ENCODE measurements around the gene IP6K1.
"Not testable (repeated sequence)": the region's sequence is repeated elsewhere in the genome, so short reads cannot be mapped to it uniquely, and the experiment has no call there.

IP6K1 gene

DNA sequence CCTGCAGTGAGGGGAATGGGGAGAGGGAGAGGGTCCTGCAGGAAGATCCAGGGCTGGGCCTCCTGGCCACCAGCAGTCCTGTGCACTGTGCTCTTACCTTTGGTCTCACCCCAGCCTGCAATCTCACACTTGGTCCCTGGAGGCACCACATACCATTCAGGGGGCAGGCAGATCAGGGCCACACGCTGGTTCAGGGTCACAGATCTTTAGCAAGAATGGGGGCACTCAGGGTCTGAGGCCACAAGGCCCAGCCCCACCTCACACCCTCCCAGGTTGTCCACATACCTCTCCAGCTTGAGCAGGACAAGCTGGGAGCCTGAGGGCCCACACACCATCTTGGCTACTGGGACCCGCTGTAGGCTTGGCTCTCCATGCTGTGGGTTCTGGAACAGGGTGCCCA lies 101.9 kb downstream of the IP6K1 start:
- not testable (repeated sequence) for H3K4me1 ChIP-seq (ENCODE audit: insufficient read depth, low read length); H3K27me3 ChIP-seq (ENCODE audit: insufficient read depth, low read length); H3K4me3 ChIP-seq (ENCODE audit: low read length); H3K27ac ChIP-seq (ENCODE audit: low read depth, low read length); H3K9me3 ChIP-seq (ENCODE audit: insufficient read depth, low read depth, low read length); H3K9ac ChIP-seq (ENCODE audit: low read depth, low read length)
- H3K36me3 ChIP-seq (ENCODE audit: insufficient read depth, low read length), result peaks cover 50% of the 10 kb centered on the region
- 93% methylated on average over 2 of the region's 2 CpGs for WGBS

GRCh38 chr3:49683162-49683561 lies 103.2 kb downstream of the IP6K1 start:
- Histone ChIP-seq H3K9me3 (ENCODE audit: insufficient read depth, low read depth, low read length) (no peaks in the 10 kb centered on the region), H3K9ac (ENCODE audit: low read depth, low read length) (no peak overlapping the region), H3K27me3 (ENCODE audit: insufficient read depth, low read length) (no peaks in the 10 kb centered on the region), H3K36me3 (ENCODE audit: insufficient read depth, low read length) (peaks cover 63% of the 10 kb centered on the region), H3K4me3 (ENCODE audit: low read length) (no peak overlapping the region), H3K4me1 (ENCODE audit: insufficient read depth, low read length) (no peaks in the 10 kb centered on the region), H3K27ac (ENCODE audit: low read depth, low read length) (no peak overlapping the region)
- WGBS, result 89% methylated on average over 6 of the region's 6 CpGs

DNA sequence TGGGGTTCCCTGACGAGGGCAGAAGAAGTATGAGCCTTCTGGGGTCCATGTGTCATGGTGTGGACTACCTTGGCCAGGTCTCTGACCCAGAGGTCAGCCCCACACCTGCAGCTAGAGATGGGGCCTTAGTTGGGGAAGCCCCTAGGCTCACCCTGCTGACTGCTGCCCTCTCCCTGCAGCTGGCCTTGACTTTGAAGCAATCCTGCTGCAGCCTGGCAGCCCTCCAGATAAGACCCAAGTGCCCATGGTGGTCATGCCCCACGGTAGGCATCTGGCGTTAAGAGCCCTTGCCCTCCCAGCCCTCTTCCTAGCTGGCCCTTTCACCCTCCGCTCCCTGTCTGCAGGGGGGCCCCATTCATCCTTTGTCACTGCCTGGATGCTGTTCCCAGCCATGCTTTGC lies 104.8 kb downstream of the IP6K1 start:
- Histone ChIP-seq H3K9ac (ENCODE audit: low read depth, low read length) (no peak overlapping the region), H3K4me1 (ENCODE audit: insufficient read depth, low read length) (no peaks in the 10 kb centered on the region), H3K36me3 (ENCODE audit: insufficient read depth, low read length) (peaks cover 79% of the 10 kb centered on the region), H3K4me3 (ENCODE audit: low read length) (no peak overlapping the region), H3K27me3 (ENCODE audit: insufficient read depth, low read length) (no peaks in the 10 kb centered on the region), H3K9me3 (ENCODE audit: insufficient read depth, low read depth, low read length) (no peaks in the 10 kb centered on the region), H3K27ac (ENCODE audit: low read depth, low read length) (no peak overlapping the region)
- 90% methylated on average over 4 of the region's 4 CpGs for WGBS

DNA sequence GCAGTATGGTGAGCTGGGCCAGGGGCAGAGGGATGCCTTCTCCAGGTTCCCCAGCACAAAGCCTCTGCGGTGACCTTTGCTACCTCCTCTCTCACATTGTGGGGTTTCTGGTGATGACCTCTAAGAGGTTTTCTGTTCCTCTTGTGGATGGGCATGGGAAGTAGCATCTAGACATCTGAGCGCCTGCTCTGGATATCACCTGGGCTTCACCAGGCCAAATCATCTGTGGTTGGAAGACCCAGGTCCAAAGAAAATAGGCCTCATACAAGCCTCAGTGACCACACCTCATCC lies 105.2 kb downstream of the IP6K1 start:
- H3K9me3 ChIP-seq (ENCODE audit: insufficient read depth, low read depth, low read length), result no peaks in the 10 kb centered on the region
- H3K4me3 ChIP-seq (ENCODE audit: low read length), result no peak overlapping the region
- no peaks in the 10 kb centered on the region for H3K4me1 ChIP-seq (ENCODE audit: insufficient read depth, low read length)
- H3K27me3 ChIP-seq (ENCODE audit: insufficient read depth, low read length), result no peaks in the 10 kb centered on the region
- H3K9ac ChIP-seq (ENCODE audit: low read depth, low read length), result no peak overlapping the region
- H3K27ac ChIP-seq (ENCODE audit: low read depth, low read length), result no peak overlapping the region
- peaks cover 83% of the 10 kb centered on the region for H3K36me3 ChIP-seq (ENCODE audit: insufficient read depth, low read length)
- 97% methylated on average over 2 of the region's 2 CpGs for WGBS

- no peaks in the 10 kb centered on the region for H3K4me1 ChIP-seq (ENCODE audit: insufficient read depth, low read length)
- peaks cover 88% of the 10 kb centered on the region for H3K36me3 ChIP-seq (ENCODE audit: insufficient read depth, low read length)
- no peak overlapping the region for H3K9ac ChIP-seq (ENCODE audit: low read depth, low read length)
Observed at GRCh38 chr3:49680493-49681231, 105.7 kb downstream of the IP6K1 start.

GRCh38 chr3:49675912-49676311 lies 110.4 kb downstream of the IP6K1 start:
- H3K36me3 ChIP-seq (ENCODE audit: insufficient read depth, low read length), result peaks cover 56% of the 10 kb centered on the region
- H3K4me1 ChIP-seq (ENCODE audit: insufficient read depth, low read length), result 0 out of 2 replicates have a peak, but pooled peaks cover 2% of the 10 kb centered on the region
- no peak overlapping the region for H3K9ac ChIP-seq (ENCODE audit: low read depth, low read length)
- no peaks in the 10 kb centered on the region for H3K9me3 ChIP-seq (ENCODE audit: insufficient read depth, low read depth, low read length)
- WGBS, result 94% methylated on average over 11 of the region's 11 CpGs
- H3K27me3 ChIP-seq (ENCODE audit: insufficient read depth, low read length), result no peaks in the 10 kb centered on the region
- H3K4me3 ChIP-seq (ENCODE audit: low read length), result no peak overlapping the region
- no peak overlapping the region for H3K27ac ChIP-seq (ENCODE audit: low read depth, low read length)

More at GRCh38 chr3:49680493-49681231, 105.7 kb downstream of the IP6K1 start:
- Histone ChIP-seq H3K27me3 (ENCODE audit: insufficient read depth, low read length) (no peaks in the 10 kb centered on the region), H3K27ac (ENCODE audit: low read depth, low read length) (no peak overlapping the region), H3K9me3 (ENCODE audit: insufficient read depth, low read depth, low read length) (no peaks in the 10 kb centered on the region), H3K4me3 (ENCODE audit: low read length) (no peak overlapping the region)
- 97% methylated on average over 7 of the region's 7 CpGs for WGBS

DNA sequence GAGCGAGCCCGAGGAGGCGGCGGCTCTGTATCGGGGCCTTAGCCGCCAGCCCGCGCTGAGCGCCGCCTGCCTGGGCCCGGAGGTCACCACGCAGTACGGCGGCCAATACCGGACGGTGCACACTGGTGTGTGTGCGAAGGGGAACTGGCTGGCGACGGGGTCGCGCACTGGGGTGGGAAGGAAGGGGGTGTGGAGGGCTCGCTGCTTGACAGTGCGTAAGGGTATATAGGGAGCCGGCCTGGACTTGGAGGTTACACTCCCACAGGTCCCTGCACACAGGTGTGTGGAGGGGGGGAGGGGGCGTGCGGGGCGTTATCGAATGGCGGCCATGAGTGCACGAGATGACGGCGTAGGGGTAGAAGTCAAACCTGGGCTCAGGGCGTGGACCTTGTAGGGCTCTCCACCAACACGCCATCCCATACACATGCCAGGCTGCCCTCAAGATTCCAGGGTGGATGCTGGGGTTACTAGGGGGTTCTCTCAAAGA lies 111.8 kb downstream of the IP6K1 start:
- Histone ChIP-seq H3K36me3 (ENCODE audit: insufficient read depth, low read length) (peaks cover 42% of the 10 kb centered on the region), H3K27ac (ENCODE audit: low read depth, low read length) (peak overlapping the region; percentile 97), H3K9ac (ENCODE audit: low read depth, low read length) (peak overlapping the region; percentile 81), H3K4me3 (ENCODE audit: low read length) (peak overlapping the region; percentile 89), H3K9me3 (ENCODE audit: insufficient read depth, low read depth, low read length) (no peaks in the 10 kb centered on the region), H3K27me3 (ENCODE audit: insufficient read depth, low read length) (no peaks in the 10 kb centered on the region), H3K4me1 (ENCODE audit: insufficient read depth, low read length) (0 out of 2 replicates have a peak, but pooled peaks cover 2% of the 10 kb centered on the region)
- WGBS, result 3% methylated on average over 32 of the region's 34 CpGs

Data from HUES64 (cell line).